NCI-H510A (cell line): ENCODE measurements around the gene GNGT2.
"Not testable (repeated sequence)": the region's sequence is repeated elsewhere in the genome, so short reads cannot be mapped to it uniquely, and the experiment has no call there.

Experiments
- DNase-seq: peaks from one replicate; lab custom pipeline; 2025; lab: John Stamatoyannopoulos, UW

Gene GNGT2

GRCh38 chr17:49203796-49204195 lies 6.6 kb downstream of the GNGT2 start:
- no peak for DNase-seq

- DNase-seq, result no peak
Measured at GRCh38 chr17:49201481-49201927, 8.9 kb downstream of the GNGT2 start.

GRCh38 chr17:49200423-49201083 lies 9.8 kb downstream of the GNGT2 start:
- DNase-seq, result no peak

DNA sequence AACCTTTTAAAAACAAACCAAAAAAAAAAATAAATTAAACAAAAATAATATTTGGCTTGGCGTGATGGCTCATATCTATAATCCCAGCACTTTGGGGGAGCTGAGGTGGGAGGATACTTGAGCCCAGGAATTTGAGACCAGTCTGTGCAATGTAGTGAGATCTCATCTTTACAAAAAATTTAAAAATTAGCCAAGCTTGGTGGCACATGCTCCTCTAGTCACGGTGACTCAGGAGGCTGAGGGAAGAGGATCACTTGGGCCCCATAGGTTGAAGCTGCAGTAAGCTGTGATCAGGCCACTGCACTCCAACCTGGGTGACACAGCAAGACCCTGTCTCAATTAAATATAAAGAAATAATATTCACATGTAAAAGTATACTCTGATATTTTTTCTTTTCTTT lies 12.2 kb downstream of the GNGT2 start:
- DNase-seq, result no peak

- no peak for DNase-seq
Measured at GRCh38 chr17:49197346-49197998, 12.9 kb downstream of the GNGT2 start.

- no peak for DNase-seq
Measured at GRCh38 chr17:49196520-49196919, 13.9 kb downstream of the GNGT2 start.

DNA sequence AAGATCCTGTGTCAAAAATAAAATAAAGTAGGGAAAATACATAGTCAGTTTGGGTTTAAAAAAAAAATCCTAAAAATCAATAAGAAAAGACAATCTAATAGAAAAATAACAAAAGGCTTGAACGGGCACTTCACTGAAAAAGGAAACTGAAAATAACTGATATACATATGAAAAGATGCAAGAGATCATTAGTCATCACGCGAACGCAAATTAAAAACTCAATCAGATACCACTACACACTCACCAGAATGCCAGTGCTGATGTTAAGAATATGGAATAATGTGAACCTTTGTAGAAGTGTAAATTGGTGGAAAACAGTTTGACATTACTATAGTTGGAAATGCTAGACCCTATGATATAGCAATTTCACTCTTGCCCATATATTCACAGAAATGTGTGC lies 14.6 kb downstream of the GNGT2 start:
- DNase-seq, result no peak

- DNase-seq, result no peak
Measured at GRCh38 chr17:49194297-49194607, 16.1 kb downstream of the GNGT2 start.

DNA sequence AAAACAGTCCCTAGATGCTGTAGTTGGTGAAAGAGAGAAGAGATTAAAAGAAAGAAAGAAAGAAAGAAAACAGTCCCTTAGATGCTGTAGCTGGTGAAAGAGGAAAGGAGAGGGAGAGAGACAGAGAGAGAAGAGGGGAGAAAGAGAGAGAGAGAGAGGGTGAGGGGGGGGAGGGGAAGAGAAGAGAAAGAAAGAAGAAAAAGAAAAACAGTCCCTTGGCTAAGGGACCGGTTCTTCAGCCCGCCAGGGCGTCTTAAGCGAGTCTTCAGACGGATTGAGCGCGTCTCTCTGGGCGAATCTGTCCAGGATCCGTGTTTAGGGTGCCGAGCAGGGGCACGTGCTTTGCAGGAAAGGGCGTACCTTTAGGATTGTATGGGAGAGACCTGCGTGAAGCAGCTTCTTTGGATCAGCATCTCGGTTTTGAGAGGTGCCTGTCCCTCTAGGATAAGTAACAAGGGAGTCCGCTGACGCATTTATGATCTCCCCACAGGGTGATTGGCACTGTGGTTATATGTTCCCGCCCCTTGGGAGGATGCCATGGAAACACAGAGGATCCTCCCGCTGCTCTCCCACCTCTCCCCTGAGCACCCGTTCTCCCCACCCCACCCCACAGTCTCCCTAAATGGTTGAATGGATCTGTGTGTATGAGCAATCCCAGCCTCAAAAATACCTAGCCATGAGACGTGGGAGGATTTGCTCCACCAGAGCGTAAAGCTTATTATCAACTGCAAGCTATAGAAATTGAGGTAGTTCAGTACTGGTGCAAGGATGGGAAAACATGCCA lies 16.7 kb downstream of the GNGT2 start:
- DNase-seq, result peak; percentile 20

GRCh38 chr17:49191917-49192741 lies 18.2 kb downstream of the GNGT2 start:
- DNase-seq, result peak; percentile 87

GRCh38 chr17:49191409-49191916 lies 18.9 kb downstream of the GNGT2 start:
- DNase-seq, result no peak

DNA sequence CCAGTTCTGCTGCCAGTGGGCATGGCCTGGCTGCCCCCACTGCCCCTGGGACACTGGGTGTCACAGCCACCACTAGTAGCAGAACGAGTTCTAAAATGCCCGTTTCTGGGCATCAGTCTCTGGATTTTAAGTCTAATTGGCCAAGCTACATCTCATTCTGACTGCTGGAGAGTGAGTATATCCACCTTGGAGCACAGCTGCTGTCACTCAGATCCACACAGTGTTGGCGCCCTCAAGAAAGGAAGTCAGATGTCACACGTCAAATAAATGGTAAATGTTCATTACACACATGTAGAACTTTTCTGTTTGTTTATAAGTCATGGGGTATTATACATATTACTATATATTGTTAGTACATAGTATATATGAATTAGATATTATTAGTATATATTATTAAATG lies 19.4 kb downstream of the GNGT2 start:
- DNase-seq, result no peak

GRCh38 chr17:49187301-49187700 lies 23.1 kb downstream of the GNGT2 start:
- DNase-seq, result no peak

GRCh38 chr17:49185381-49185780 lies 25.0 kb downstream of the GNGT2 start:
- DNase-seq, result not testable (repeated sequence)

DNA sequence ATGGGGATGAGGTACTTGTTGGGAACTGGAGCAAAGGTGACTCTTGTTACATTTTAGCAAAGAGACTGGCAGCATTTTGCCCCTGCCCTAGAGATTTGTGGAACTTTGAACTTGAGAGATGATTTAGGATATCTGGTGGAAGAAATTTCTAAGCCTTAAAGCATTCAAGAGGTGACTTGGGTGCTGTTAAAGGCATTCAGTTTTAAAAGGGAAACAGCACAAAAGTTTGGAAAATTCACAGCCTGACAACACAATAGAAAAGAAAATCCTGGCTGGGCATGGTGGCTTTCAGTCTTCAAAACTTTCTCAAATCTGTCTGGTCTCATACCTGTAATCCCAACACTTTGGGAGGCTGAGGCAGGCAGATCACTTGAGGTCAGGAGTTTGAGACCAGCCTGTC lies 25.9 kb downstream of the GNGT2 start:
- not testable (repeated sequence) for DNase-seq

GRCh38 chr17:49183801-49184200 lies 26.6 kb downstream of the GNGT2 start:
- DNase-seq, result no peak

GRCh38 chr17:49183341-49183740 lies 27.0 kb downstream of the GNGT2 start:
- no peak for DNase-seq

DNA sequence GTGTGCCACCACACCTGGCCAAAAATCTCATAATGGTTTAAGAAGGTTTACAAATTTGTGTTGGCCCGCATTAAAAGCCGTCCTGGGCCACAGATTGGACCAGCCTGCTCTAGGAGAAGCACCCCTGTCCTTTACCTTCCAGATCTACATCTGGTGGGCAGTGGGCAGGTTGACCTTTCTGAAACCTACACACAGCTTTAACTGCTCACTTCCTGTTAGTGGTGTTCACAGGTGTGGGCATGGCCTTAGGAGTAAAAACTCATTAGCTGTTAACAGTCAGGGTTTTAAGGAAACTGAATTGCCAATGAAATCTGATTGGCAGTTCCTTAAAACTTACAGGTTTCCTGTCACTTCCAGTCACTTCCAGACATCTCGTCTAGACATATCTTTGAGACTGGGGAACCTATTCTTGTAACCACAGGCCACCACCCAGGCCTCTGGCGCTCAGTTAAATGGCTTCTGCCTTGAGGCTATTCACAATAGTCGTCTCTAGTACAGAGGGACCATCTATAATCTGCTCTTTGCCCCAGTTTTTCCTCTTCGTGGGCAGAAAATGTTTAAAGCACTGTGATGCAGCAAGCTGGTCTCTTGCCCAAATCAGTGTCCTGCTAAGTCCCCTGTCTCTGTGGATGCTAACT lies 29.3 kb downstream of the GNGT2 start:
- no peak for DNase-seq

DNA sequence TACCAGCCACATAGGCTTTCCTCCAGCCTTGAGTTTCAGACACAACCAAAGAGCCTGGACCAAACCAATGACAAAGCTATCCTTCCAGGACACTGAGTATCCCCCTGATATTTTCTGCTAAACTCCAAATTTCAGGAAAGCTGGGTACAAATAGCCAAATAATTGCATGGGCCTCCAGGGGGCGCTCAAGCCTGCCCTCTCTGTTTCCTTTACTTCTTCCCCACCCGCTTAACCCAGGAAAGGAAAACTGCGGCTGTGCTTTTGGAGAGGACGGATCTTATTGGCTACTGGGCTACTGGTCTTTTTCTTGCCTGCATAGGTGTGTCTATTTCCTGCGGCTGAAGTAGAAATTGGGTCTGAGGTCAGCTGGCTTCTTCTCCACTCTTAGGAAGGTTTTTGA lies 30.1 kb downstream of the GNGT2 start:
- DNase-seq, result no peak

GRCh38 chr17:49175978-49176377 lies 34.4 kb downstream of the GNGT2 start:
- DNase-seq, result not testable (repeated sequence)

- not testable (repeated sequence) for DNase-seq
Measured at GRCh38 chr17:49170711-49171110, 39.7 kb downstream of the GNGT2 start.

GRCh38 chr17:49170216-49170615 lies 40.2 kb downstream of the GNGT2 start:
- no peak for DNase-seq
